ENCODE data around the gene SOX18. TPM values are rescaled to one million over a fixed set of nuclear protein-coding genes. Genes with fewer than 3 reads are reported as not detected.

SOX18 gene
- total and polyA plus RNA-seq, 2 of the 8 experiments (the other 6 are each of a cell fraction or from before 2014, with no cell fraction given) = 0.09 TPM; not detected in 1

DNA sequence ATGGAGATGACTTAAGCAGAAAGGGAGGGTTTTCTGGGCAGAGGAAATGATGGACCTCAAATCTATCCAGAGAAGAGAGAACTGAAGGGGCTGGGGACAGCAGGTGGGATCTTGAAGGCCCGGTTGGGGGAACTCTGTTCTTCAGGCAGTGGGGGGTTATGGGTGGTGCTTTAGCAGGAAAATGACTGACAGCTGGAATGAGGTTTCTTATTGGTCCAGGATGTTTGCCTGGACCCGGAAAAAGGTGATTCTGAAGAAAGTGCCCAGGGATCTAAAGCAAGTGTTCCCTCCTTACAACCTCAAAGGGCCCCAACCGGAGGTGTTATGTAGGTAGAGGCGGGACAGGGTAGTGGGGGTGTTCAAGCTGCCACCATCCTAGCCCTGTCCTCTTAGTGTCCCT lies 46.0 kb upstream of the SOX18 start:
- no peak overlapping the region for H2BK120ac ChIP-seq (replicated peaks; ENCODE audit: low read depth, low read length)
- no peaks in the 10 kb centered on the region for H3K79me2 ChIP-seq (ENCODE audit: control insufficient read depth in 1 of 2, insufficient read depth in 2 of 2, low read length in 2 of 2)
- CTCF ChIA-PET (ENCODE audit: partially characterized antibody) = no interaction called here
- H3K18ac ChIP-seq (ENCODE audit: extremely low read depth, low read length) = no peak overlapping the region
- H2BK15ac ChIP-seq (ENCODE audit: low read length) = no peak overlapping the region
- no peak overlapping the region for H3K14ac ChIP-seq (ENCODE audit: insufficient read length)
- no peak overlapping the region for H3K27ac ChIP-seq (ENCODE audit: low read depth, low read length)
- FAIRE-seq = no peak
- no peak overlapping the region for H3K56ac ChIP-seq (replicated peaks; ENCODE audit: insufficient read length, low read depth, low read length)
- no peak for DNase-seq (ENCODE audit: low read depth in 1 of 2, low spot score in 2 of 2)
- peaks cover 0 to 2% (median under 1%) of the 10 kb centered on the region in 4 experiments; a peak in 1 of 7 replicates for H3K27me3 ChIP-seq (replicated peaks in 1 of 4; ENCODE audit: control insufficient read depth in 3 of 4, extremely low read depth in 1 of 4, insufficient read depth in 3 of 4, low read length in 3 of 4)
- no peak overlapping the region for H3K4me3 ChIP-seq (ENCODE audit: extremely low read depth in 1 of 4, insufficient read depth in 2 of 4, low read depth in 3 of 4, low read length in 4 of 4)
- no peak overlapping the region for H4K8ac ChIP-seq (ENCODE audit: extremely low read depth, insufficient read depth, low read length)
- no peak overlapping the region for H3K4me2 ChIP-seq (ENCODE audit: insufficient read depth in 1 of 2, low read depth in 2 of 2, low read length in 2 of 2)
- no peaks in the 10 kb centered on the region for H3K9me3 ChIP-seq (ENCODE audit: insufficient read depth in 2 of 2, low read depth in 1 of 2, low read length in 1 of 2)
- 79% methylated on average over 4 of the region's 4 CpGs; no CpG with 5 or more reads in 1 of the 2 experiments for WGBS, 2 experiments (ENCODE audit: extremely low coverage in 1 of 2, insufficient coverage in 1 of 2, insufficient read length in 1 of 2, insufficient replicate concordance in 2 of 2, low coverage in 1 of 2, low lambda C conversion rate in 2 of 2, missing lambda C conversion rate in 1 of 2)
- H2BK20ac ChIP-seq (ENCODE audit: low read length) = no peak overlapping the region
- H3K23ac ChIP-seq (ENCODE audit: insufficient read length) = no peak overlapping the region
- H2AFZ ChIP-seq (ENCODE audit: low read length) = no peak overlapping the region
- TF ChIP-seq CHD2 (IDR thresholded peaks at IDR 0.05; ENCODE audit: low read length) (no peak), GTF2F1 (IDR thresholded peaks at IDR 0.05; ENCODE audit: borderline replicate concordance, low read depth, low read length) (no peak), CBX8 (IDR thresholded peaks at IDR 0.05; ENCODE audit: borderline replicate concordance, low read depth, low read length) (no peak), POLR2AphosphoS5 (IDR thresholded peaks at IDR 0.05; ENCODE audit: low read depth, low read length) (no peak), PHF8 (conservative IDR thresholded peaks at IDR 0.05; ENCODE audit: low read depth, low read length) (no peak), TEAD4 (IDR thresholded peaks at IDR 0.05; ENCODE audit: low read depth, low read length) (no peak)
- no peak overlapping the region for H3K9ac ChIP-seq (replicated peaks in 1 of 4; ENCODE audit: extremely low read depth in 1 of 4, low read depth in 3 of 4, low read length in 3 of 4)
- no peak overlapping the region for H3K4ac ChIP-seq (replicated peaks; ENCODE audit: insufficient read length, low read depth, low read length)
- no peak overlapping the region for H2AK5ac ChIP-seq (ENCODE audit: low read depth, low read length)
- peaks cover 0 to 7% (median 2%) of the 10 kb centered on the region in 4 experiments; a peak in 3 of 7 replicates for H3K4me1 ChIP-seq (replicated peaks in 1 of 4; ENCODE audit: control insufficient read depth in 3 of 4, insufficient read depth in 4 of 4, low read length in 3 of 4)
- H3K36me3 ChIP-seq (ENCODE audit: control insufficient read depth in 2 of 4, insufficient read depth in 4 of 4, low read length in 3 of 4) = no peaks in the 10 kb centered on the region
- peaks cover 0 to 2% of the 10 kb centered on the region in 2 experiments for H4K20me1 ChIP-seq (replicated peaks in 1 of 2; ENCODE audit: control insufficient read depth in 1 of 2, insufficient read depth in 2 of 2, low read length in 2 of 2)
- H4K5ac ChIP-seq (ENCODE audit: insufficient read length, low read depth, low read length) = no peak overlapping the region
- no peaks in the 10 kb centered on the region for H3K79me1 ChIP-seq (ENCODE audit: low read depth, low read length)
- H2BK12ac ChIP-seq (ENCODE audit: low read depth, low read length) = no peak overlapping the region
- peaks cover 5% of the 10 kb centered on the region; the same call in 1 of the 2 replicates for H3K23me2 ChIP-seq (ENCODE audit: low read depth, low read length)
- H4K91ac ChIP-seq (replicated peaks; ENCODE audit: insufficient read length, low read length) = no peak overlapping the region
- H2BK5ac ChIP-seq (ENCODE audit: low read depth, low read length) = no peak overlapping the region
- POLR2A ChIA-PET (ENCODE audit: partially characterized antibody) = no interaction called here

Measured in H1 (cell line).